ENCODE data around the gene SNX32.

The SNX32 gene

DNA sequence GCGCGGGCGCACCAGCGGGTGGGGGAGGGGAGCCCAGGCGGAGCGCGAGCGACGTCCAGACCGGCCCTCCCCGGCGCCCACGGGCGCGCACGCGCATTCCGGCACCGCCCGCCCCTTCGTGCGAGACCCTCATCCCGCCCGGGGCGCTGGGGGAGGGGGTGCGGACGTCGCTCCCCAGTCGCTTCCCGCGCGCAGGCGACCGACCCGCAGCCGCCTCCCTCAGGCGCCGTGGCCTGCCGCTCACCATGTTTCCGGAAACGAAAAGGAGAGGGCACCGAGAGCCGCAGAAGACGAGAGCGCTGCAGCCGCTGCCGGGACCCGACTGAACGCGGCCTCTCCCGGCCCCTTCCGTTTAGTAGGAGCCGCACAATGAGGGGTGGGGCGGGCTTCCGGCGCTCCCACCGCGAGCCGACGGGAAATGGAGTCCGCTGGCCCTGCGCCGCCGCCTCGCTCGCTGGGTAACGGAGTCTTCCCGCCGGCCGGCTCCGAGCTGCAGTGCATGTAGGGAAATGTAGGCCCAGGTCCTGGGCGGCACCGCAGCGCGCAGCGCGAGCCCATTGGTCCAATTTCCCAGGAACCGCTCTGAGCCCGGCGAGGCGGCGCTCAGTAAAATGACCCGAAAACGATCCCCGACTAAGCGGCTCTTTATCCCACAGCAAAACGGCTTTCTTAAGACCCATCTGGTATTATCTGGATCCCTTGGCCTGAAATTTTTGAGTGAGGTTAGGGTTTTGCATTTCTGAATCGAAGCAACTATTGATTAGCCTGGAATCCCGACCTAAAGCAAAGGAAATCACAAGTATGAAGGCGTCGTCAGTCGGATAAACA, 24.3 kb downstream of the SNX32 start, which contains the start of gene CFL1:
Gene CFL1, minus strand, starts transcription at position 328 of the 828 bp plus-strand sequence. Its CDS starts 81 bp downstream, at position 247.
- DNase-seq, result peak; percentile 98

DNA sequence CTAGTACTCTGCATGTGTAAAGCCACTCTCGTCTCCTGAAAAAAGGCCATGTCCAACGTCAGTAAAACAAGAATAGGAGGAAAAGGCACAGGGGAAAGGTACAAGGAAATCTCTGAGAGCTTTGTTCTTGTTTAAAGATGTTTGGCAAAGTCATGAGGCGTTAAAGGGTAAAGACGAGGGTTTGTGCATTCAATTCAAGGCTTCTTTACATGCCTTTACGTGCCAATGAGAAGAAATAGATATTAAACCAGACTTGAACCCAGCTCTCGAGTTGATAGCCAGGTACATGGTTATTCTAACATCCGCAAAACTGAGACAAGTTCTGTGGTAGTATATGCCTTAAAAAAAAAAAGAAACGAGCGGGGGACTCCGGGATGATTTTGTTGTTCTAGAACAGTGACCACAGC, 24.9 kb downstream of the SNX32 start:
- no peak for DNase-seq

DNA sequence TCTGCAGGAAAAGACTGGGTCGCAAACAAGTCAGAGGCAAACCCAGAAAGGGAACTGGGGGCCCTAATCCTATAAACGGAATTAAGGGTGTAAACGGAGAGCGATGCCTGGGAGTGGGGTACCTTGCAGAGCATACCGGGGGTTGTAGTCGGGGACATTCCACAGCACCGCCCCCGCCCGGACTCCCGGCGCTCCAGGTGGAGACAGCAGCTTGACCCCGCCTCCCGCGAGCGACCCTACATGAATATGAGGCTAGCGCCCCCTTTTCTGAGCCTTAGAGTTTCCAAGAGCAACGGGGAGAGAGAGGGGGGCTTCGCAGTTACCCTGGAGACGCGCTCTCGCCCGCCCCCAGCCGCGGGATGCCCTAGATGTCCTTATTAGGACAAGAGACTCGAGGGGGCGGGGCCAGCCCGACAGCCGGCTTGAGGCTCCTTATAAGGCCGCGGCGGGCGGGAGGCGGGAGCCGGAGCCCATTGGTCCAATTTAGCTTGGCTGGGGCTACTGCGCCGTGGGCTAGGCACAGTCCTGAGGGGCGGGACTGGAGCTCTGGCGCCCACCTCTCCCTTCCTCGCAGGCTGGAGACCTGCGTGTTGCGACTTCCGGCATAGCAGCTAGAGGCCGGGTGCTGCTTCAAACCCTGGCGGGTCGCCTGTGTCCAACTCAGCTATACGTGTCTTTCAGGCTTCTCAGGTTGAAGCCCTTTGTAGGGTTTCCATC, 25.5 kb downstream of the SNX32 start:
- peak; percentile 98 for DNase-seq

DNA sequence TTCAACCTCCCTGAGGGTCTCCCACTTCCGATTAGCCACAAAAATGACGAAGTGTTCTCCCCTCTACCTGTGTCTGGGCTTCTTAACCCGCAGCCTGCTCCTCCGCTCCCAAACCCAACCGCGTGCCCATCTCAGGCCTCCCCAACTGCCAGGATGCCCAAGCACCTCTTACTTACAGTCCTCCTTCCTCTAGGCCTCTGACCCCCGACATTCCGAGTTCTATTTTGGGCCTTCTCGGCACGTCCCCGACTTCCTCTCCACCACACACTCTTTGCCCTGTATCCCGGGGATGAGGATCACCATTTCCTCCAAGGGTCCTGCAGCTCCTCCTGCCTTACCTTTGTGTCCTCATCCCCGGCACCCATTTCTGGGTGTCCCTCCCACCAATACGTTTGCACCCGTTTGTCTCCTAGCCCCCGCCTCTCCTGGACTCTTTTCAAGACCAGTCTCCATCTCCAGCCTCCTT, 26.1 kb downstream of the SNX32 start:
- DNase-seq, result no peak

DNA sequence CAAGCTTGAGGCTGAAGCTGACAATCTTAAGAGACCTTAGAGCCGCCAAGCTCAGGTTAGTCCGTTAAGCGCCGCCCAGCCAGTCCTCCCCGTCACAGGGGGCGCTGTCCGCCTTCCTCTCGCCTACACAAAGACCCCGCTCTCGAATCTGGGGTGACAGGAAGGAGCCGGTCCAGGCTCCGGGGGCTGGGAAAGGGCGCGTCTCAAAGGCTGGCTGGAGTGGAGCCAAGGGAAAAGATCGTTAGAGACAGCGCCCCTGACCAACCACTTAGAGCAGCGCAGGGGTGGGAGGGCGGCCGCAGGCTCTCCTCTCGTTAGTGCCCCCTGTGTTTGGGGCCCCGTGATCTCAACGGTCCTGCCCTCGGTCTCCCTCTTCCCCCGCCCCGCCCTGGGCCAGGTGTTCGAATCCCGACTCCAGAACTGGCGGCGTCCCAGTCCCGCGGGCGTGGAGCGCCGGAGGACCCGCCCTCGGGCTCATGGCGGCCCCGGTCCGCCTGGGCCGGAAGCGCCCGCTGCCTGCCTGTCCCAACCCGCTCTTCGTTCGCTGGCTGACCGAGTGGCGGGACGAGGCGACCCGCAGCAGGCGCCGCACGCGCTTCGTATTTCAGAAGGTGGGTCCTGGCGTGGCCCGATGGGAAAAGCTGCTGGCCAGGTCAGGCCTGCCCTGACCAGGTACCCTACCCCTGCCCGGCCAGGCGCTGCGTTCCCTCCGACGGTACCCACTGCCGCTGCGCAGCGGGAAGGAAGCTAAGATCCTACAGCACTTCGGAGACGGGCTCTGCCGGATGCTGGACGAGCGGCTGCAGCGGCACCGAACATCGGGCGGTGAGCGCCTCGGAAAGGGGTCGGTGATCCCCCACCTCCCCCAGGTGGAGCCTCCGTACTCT, 26.8 kb downstream of the SNX32 start, which contains the start of gene MUS81:
Gene MUS81, plus strand, starts transcription at position 156 of the 887 bp plus-strand sequence. Its CDS starts 321 bp downstream, at position 477.
- DNase-seq, result peak; percentile 96

DNA sequence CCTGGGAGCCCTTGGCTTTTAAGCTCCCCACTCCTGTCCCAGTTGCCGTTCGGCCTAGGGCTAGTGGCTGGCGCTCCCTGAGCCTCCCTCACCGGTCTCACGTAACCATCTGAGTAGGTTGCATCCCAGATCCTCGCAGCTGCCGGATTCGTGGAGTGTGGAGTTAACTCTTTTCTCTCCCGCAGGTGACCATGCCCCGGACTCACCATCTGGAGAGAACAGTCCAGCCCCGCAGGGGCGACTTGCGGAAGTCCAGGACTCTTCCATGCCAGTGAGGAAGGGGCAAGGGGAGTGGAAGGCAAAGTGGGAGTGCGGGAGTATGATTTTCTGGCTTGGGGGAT, 27.4 kb downstream of the SNX32 start:
- DNase-seq, result no peak

DNA sequence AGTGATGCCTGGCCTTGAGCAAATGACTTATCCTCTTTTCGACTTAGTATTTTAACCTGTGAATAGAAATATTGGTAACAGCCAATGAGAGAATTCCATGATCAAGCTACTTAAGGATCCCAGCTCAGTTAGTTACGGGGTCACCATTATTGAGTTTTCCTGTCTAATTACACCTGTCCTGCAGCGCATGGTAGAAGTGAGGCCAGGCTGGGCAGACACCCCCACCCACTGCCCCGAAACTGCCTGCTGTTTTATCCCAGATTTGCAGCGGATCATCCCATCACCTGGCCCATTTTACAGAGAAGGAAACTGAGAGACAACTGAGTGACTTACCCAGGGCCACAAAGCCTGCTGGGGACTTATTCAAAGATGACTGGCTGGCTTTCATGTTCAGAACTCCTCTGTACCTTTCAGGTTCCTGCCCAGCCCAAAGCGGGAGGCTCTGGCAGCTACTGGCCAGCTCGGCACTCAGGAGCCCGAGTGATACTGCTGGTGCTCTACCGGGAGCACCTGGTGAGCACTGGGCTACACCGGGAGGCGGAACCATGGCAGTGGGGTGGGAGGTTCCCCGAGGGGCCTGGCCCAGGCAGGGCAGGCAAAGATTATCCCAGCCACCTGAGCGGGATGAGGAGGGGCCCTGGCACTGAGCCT, 27.9 kb downstream of the SNX32 start:
- DNase-seq, result no peak

DNA sequence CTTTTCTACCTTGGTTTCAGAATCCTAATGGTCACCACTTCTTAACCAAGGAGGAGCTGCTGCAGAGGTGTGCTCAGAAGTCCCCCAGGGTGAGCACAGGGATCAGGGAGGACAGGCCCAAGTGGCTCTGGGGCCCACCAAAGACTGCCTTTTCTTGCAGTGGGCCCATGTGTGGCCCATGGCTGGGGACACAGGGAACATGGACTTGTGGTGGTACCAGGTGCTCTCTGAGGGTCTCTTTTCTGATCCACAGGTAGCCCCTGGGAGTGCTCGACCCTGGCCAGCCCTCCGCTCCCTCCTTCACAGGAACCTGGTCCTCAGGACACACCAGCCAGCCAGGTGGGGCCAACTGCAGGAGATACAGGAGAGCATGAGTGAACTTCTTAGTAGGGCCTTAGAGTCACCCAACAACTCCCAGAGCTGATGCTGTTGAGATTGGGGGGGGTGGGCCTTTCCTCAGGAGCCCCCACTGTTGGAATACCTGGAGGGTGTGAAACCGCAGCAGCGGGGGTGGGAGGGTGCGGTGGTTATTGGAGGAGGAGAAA, 28.5 kb downstream of the SNX32 start:
- no peak for DNase-seq

DNA sequence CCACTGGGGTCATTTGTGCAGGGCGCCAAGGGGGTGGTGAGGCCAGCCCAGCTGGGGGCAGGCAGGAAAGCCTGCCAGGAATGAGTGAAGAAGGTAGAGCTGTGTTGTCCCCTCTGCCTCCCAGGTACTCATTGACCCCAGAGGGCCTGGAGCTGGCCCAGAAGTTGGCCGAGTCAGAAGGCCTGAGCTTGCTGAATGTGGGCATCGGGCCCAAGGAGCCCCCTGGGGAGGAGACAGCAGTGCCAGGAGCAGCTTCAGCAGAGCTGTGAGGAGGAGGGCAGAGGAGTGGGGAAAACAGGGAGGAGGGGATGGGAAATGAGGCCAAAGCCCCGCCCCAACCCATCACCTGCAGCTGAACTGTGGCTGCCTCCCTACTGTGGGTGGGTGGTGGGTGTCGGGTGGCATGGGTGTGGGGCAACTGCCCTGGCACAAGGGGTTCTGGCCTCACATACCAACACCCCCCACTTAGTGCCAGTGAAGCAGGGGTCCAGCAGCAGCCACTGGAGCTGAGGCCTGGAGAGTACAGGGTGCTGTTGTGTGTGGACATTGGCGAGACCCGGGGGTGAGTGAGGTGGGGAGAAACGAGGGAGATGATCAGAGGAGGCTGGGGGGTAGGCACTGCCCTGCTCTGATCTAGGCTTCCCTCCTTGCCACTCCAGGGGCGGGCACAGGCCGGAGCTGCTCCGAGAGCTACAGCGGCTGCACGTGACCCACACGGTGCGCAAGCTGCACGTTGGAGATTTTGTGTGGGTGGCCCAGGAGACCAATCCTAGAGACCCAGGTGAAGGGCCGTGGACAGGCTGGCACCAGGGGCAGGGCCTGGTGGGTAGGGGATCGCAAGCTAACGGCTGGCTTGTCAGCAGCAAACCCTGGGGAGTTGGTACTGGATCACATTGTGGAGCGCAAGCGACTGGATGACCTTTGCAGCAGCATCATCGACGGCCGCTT, 29.5 kb downstream of the SNX32 start:
- no peak for DNase-seq

DNA sequence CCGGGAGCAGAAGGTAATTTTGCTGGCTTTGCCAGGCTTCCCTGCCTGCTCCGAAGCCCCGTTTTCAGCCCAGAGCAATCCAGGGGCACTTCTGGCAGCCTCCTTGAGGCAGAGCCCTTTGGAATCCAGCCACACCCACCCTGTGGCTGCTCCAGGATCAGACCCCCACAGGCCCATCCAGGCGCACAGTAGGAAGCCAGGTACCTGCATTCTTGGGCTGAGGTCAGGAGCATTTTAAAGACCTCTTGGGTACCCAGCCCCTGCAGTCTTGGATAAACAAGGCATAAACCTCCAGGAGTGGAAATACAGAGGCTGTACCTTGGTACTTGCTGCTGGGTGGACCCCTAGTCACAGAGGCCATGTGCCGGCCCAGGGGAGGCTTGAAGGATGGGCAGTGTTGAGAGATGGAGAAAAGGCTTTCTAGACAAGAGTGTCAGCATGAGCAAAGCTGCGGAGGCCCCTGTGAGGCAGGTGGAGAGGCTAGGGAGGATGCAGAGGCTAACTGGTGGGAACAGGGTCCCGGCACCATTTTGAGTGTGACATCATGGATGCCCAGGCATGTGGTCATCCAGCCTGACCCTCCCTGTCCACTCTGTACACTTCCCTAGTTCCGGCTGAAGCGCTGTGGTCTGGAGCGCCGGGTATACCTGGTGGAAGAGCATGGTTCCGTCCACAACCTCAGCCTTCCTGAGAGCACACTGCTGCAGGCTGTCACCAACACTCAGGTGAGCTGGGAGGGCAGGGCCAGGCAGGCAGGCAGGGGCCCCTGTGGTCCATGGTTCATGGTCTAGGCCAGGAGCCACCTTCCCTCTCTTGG, 30.3 kb downstream of the SNX32 start:
- no peak for DNase-seq

DNA sequence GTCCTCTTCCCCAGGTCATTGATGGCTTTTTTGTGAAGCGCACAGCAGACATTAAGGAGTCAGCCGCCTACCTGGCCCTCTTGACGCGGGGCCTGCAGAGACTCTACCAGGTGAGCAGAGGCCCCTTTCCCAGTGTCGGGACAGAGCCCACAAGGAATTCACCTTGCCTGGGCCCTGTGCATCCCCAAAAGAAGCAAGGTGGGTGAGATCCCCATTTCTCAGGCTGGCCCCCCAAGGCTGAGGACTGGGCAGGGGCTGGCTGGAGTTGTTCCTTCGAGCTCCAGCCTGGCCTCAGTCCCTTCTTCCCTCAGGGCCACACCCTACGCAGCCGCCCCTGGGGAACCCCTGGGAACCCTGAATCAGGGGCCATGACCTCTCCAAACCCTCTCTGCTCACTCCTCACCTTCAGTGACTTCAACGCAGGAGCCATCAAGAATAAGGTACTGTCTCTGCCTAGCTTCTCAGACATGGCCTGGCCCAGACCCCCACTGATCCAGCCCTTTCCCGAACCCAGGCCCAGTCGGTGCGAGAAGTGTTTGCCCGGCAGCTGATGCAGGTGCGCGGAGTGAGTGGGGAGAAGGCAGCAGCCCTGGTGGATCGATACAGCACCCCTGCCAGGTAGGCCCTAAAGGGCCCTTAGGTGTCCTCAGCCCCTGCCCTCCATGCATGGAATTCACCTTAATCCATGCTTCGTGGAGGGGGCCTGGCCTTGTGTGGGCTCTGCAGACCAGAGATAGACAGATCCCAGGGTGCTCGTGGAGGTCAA, 31.1 kb downstream of the SNX32 start:
- DNase-seq, result no peak

DNA sequence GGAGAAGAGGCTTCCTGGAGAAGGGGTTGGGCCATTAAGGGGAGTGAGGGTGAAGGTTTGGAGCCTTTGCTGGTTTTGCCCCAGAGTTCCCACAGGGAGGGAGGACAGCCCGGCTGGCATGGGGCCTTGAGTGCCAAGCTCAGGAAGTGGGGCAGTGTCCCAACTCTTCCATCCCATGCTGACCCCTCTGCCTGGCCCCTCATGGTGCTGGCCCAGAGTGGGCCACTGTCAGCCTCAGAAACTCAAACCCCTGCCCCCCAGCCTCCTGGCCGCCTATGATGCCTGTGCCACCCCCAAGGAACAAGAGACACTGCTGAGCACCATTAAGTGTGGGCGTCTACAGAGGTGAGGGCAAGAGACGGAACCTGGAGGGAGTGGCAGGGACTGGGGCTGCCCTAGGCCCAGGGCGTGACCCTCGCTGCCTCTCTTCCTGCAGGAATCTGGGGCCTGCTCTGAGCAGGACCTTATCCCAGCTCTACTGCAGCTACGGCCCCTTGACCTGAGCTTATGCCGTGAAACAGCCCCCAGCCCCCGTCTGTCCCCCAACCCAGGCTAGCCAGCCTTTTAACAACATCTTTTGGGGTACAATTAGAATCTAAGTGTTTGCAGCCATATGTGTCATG, 31.9 kb downstream of the SNX32 start:
- no peak for DNase-seq

DNA sequence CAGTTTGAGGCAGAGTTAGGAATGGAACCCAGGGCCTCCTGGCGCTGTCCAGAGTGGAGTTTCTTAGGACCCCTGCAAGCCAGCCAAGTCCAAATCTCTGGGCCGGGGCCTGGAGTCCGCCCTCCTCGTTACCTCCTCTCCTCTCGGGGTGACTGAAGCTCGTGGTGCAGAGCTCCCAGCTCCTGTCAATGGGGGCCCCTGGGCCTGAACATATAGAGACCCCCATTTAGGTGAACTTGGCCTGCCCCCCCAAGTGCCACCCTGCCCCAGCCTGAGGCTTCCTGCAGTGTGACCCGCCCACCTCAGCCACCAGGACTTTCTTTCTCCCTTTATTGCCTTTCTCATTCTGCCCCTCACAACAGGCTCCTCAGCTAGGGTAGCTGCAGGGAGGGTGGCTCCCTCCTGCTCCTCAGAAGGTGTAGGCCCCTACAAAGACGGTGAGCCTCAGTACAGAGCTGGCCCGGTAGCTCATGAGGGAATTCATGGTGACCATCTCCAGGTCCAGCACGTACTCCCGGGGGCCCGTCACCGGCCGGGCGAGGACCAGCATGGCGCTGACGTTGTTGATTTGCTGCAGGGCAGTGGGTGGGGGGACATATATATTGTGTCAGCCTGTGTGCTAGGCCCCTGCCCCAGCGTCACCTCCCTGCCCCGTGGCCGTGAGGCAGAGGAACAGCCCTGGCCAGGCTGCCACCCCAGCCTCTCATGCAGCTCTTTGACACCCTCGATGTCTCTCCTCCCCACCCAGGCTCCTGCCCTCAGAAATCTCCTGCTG, 32.9 kb downstream of the SNX32 start:
- no peak for DNase-seq

DNA sequence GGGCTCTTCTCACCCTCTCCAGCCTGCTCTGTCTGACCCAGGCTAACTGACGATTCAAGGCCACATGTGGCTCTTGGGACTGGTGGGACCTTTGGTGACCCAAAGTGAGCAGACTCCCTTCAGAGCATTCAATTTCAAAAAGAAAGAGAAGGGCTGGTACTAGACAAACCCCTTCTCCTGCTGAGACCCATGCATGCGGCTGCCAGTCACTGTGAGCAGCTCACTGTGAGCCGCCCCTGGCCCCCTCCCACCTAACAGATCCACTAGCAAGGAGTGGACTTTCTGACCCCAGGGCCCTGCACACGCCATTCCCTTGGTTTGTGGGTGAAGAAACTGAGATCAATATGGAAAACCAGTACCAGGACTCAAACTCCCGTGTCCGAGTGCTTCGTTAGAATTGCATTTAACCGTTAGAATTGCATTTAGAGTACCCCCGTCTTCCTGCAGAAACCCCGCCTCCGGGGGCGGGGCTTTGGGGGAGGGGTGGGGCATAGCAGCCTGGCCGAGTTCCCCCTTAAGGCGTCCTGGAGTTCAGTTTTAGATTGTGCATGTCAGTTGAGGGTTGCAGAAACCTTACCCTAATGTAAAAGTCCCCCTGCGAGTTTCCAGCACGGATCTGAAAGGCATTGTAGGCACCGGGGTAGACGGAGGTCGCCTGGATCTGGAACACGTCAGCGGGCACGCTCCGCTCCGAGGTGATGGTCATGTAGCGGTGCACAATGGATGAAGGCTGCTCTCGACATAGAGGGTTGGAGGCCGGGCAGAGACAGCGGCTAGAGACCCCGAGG, 33.7 kb downstream of the SNX32 start:
- no peak for DNase-seq

DNA sequence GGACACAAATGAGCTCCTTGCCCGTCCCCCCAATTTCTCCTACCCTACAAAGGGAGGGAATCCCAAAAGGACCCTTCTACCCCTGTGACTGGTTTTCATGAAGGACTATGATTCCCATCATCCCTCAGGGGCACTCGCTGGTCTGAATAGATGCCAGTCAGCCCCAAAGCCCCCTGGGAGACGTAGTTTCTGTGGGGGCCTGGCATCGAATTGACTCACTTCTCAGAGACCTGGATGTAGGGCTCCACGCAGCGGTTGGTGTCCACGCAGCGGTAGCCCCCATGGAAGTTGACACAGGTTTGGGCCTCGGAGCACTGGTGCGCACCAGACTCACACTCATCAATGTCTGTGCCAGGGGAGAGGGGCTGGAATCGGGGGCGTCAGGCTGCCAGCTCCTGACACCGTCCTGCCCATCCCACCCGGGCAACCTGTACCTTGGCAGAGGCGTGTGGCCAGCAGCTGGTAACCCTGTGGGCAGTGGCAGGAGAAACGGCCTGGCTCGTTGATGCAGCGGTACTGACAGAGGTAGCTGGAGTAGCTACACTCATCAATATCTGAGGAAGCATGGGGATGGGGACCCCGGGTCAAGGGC, 34.4 kb downstream of the SNX32 start:
- peak; percentile 49 for DNase-seq

DNA sequence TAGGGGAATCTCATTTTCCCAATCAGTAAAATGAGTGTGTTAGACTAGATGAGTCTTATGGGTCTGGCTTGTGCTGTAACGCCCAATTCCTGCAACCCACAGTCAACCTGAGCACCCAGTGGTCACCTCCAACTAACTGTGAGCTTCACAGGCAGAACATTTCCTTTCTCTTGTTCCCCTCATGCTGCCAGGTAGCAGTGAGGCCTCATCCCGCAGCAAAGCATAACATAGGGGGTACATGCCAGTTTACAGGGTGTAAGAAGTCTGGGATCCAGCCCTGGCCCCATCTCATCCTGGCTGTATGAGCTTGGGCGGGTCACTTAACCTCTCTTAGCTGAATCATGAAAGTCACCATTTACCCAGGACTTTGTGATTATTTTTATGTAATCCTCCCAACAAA, 35.1 kb downstream of the SNX32 start:
- DNase-seq, result no peak

Data from CD4-positive, alpha-beta T cell treated with Interleukin-21 for 1 hour (primary cell).